Inferior parietal cortex (tissue), 1 donor: Measurements from ENCODE around the gene CHD5.

Experiments
- DNase-seq: peaks from one replicate; pipeline ENCODE4 v3.0.0-alpha.2; 2016; ENCODE audit errors: extremely low spot score

Gene CHD5

GRCh38 chr1:6154525-6155319 is 25.4 kb downstream of the CHD5 start:
- no peak for DNase-seq

GRCh38 chr1:6152882-6153281 is 27.2 kb downstream of the CHD5 start:
- DNase-seq = no peak

- no peak for DNase-seq
Observed at GRCh38 chr1:6152181-6152580, 27.9 kb downstream of the CHD5 start.

GRCh38 chr1:6151291-6151822 is 28.8 kb downstream of the CHD5 start:
- DNase-seq = no peak

- DNase-seq = no peak
Observed at GRCh38 chr1:6150006-6150938, 29.8 kb downstream of the CHD5 start.

- no peak for DNase-seq
Observed at GRCh38 chr1:6149597-6149996, 30.5 kb downstream of the CHD5 start.

GRCh38 chr1:6148497-6149241 is 31.5 kb downstream of the CHD5 start:
- DNase-seq = no peak

- no peak for DNase-seq
Observed at GRCh38 chr1:6145864-6146410, 34.2 kb downstream of the CHD5 start.

GRCh38 chr1:6145396-6145750 is 34.7 kb downstream of the CHD5 start:
- no peak for DNase-seq

- no peak for DNase-seq
Observed at GRCh38 chr1:6144647-6145395, 35.3 kb downstream of the CHD5 start.

GRCh38 chr1:6144175-6144574 is 35.9 kb downstream of the CHD5 start:
- no peak for DNase-seq

- DNase-seq = no peak
Observed at GRCh38 chr1:6143395-6143794, 36.7 kb downstream of the CHD5 start.

GRCh38 chr1:6142734-6143133 is 37.4 kb downstream of the CHD5 start:
- DNase-seq = peak; percentile 25

- no peak for DNase-seq
Observed at GRCh38 chr1:6142036-6142621, 38.0 kb downstream of the CHD5 start.

- DNase-seq = no peak
Observed at GRCh38 chr1:6141592-6141991, 38.5 kb downstream of the CHD5 start.

- DNase-seq = no peak
Observed at GRCh38 chr1:6140413-6140812, 39.7 kb downstream of the CHD5 start.

GRCh38 chr1:6137758-6138157 is 42.4 kb downstream of the CHD5 start:
- DNase-seq = no peak

- no peak for DNase-seq
Observed at GRCh38 chr1:6136516-6137220, 43.5 kb downstream of the CHD5 start.

- DNase-seq = no peak
Observed at GRCh38 chr1:6134741-6135510, 45.2 kb downstream of the CHD5 start.
